GM12878 (cell line): ENCODE data around the gene TOX2. TPM values are rescaled to one million over a fixed set of nuclear protein-coding genes. Genes with fewer than 3 reads are reported as not detected.

ENCODE experiments used
- ATAC-seq: fragments of 200-7000 bp; cut with Tn5 transposase; 3 replicates; pipeline ENCODE4 v1.9.1; 2020; ENCODE audit warnings: mild to moderate bottlenecking, moderate library complexity
- BruUV-seq: library from RNA; stranded (reverse); fragments of 400-500 nt; replicated peaks from 2 replicates; lab custom pipeline; 2021; lab: Mats Ljungman, UMichigan
- CTCF ChIA-PET: fragments of 300-600 bp; sonication (Branson Sonifier 250); formaldehyde crosslinking; extraction: SDS; loops from one replicate; lab custom pipeline; 2021; ENCODE audit warnings: inconsistent platforms; lab: Yijun Ruan, JAX
- POLR2A ChIA-PET: fragments of 350-600 bp; formaldehyde crosslinking; extraction: SDS; loops from one replicate; lab custom pipeline; 2021; ENCODE audit warnings: inconsistent platforms; lab: Charles Lee
- RAD21 ChIA-PET: fragments of 300-600 bp; sonication (Branson Sonifier 250); formaldehyde crosslinking; loops from one replicate; lab custom pipeline; 2023; ENCODE audit warnings: antibody characterized with exemption; ENCODE audit not compliant: unreplicated experiment; lab: Charles Lee
- SMC1A ChIA-PET: fragments of 300-600 bp; sonication (Branson Sonifier 250); formaldehyde crosslinking; loops from one replicate; lab custom pipeline; 2023; ENCODE audit not compliant: unreplicated experiment, uncharacterized antibody; lab: Charles Lee
- DNase-seq: peaks from one replicate; pipeline ENCODE4 v3.0.0-alpha.2; 2011; ENCODE audit warnings: low read depth, low spot score
- FAIRE-seq: peaks from 3 replicates; lab custom pipeline; 2011; peaks lifted over from hg19 to GRCh38; lab: Jason Lieb, UNC
- H2AFZ ChIP-seq: 2 replicates; pipeline ENCODE4 v1.6.0; 2011; ENCODE audit warnings: low read depth, low read length, control low read depth; ENCODE audit not compliant: control insufficient read depth
- H3K27ac ChIP-seq: 2 replicates; pipeline ENCODE4 v1.5.1; 2011; ENCODE audit warnings: control low read depth; ENCODE audit not compliant: control insufficient read depth, insufficient read depth
- H3K27me3 ChIP-seq, 2 experiments: replicated peaks in 1 of 2; 2 replicates each; pipeline versions ENCODE4 v1.6.0 to v1.6.1; 2011; ENCODE audit warnings: low read length in 1 of 2; ENCODE audit not compliant: control insufficient read depth in 2 of 2, insufficient read depth in 2 of 2
- H3K36me3 ChIP-seq, 2 experiments: 2 replicates each; pipeline ENCODE4 v1.5.1; 2011; ENCODE audit warnings: low read length in 1 of 2; ENCODE audit not compliant: control insufficient read depth in 2 of 2, insufficient read depth in 2 of 2
- H3K4me1 ChIP-seq: 2 replicates; pipeline ENCODE4 v1.6.1; 2011; ENCODE audit warnings: mild to moderate bottlenecking, low read length, moderate library complexity, mixed read lengths; ENCODE audit not compliant: control insufficient read depth, insufficient read depth
- H3K4me2 ChIP-seq: 2 replicates; pipeline ENCODE4 v1.6.0; 2011; ENCODE audit warnings: control low read depth; ENCODE audit not compliant: control insufficient read depth, insufficient read depth
- H3K4me3 ChIP-seq: fragments of 200-600 bp; sonication (generic); 2 replicates; pipeline ENCODE4 v1.5.1; 2016
- H3K79me2 ChIP-seq: 2 replicates; pipeline ENCODE4 v1.6.0; 2011; ENCODE audit warnings: low read length; ENCODE audit not compliant: control insufficient read depth, insufficient read depth
- H3K9ac ChIP-seq: 2 replicates; pipeline ENCODE4 v1.8.0; 2011; ENCODE audit warnings: low read length, control low read depth, mixed read lengths; ENCODE audit not compliant: control insufficient read depth, insufficient read depth
- H3K9me3 ChIP-seq: replicated peaks from 3 replicates; pipeline ENCODE4 v1.5.1; 2011; ENCODE audit warnings: mild to moderate bottlenecking, low read length; ENCODE audit not compliant: control insufficient read depth, insufficient read depth
- H4K20me1 ChIP-seq: 2 replicates; pipeline ENCODE4 v1.6.0; 2011; ENCODE audit not compliant: control insufficient read depth, insufficient read depth
- ASH2L ChIP-seq: fragments of 300-600, 200-600 bp; sonication (generic); IDR thresholded peaks from 2 replicates; pipeline ENCODE4 v1.6.1; 2017; ENCODE audit warnings: low read depth, mild to moderate bottlenecking, borderline replicate concordance
- CREB1 ChIP-seq: IDR thresholded peaks from 2 replicates; pipeline ENCODE4 v1.6.1; 2012; ENCODE audit warnings: low read depth, mild to moderate bottlenecking, inconsistent platforms
- EGR1 ChIP-seq, 2 experiments: IDR thresholded peaks; 1 replicate in 1 of 2; 2 replicates in 1 of 2; pipeline ENCODE4 v1.6.1; 2011 to 2012; ENCODE audit warnings: low read depth in 2 of 2, low read length in 2 of 2, borderline replicate concordance in 1 of 2, mild to moderate bottlenecking in 1 of 2, moderate library complexity in 1 of 2
- IKZF1 ChIP-seq: fragments of 450-650 bp; conservative IDR thresholded peaks from 2 replicates; pipeline ENCODE4 v1.6.1; 2017; ENCODE audit warnings: antibody characterized with exemption, mild to moderate bottlenecking
- MYB ChIP-seq: fragments of 150-350 bp; IDR thresholded peaks from 2 replicates; pipeline ENCODE4 v1.6.1; 2014; ENCODE audit warnings: mild to moderate bottlenecking, low read depth, low read length, borderline replicate concordance
- PML ChIP-seq: IDR thresholded peaks from 2 replicates; pipeline ENCODE4 v1.6.1; 2012; ENCODE audit warnings: low read length, inconsistent platforms
- POLR2AphosphoS2 ChIP-seq: IDR thresholded peaks from 2 replicates; pipeline ENCODE4 v1.6.1; 2011; ENCODE audit warnings: low read depth, mild to moderate bottlenecking, low read length, improper control_type of control experiment, moderate library complexity
- SIX5 ChIP-seq: IDR thresholded peaks from 2 replicates; pipeline ENCODE4 v1.6.1; 2011; ENCODE audit warnings: mild to moderate bottlenecking, low read depth, low read length, moderate library complexity; ENCODE audit not compliant: severe bottlenecking
- SMAD5 ChIP-seq: IDR thresholded peaks from 2 replicates; pipeline ENCODE4 v1.6.1; 2016; ENCODE audit warnings: antibody characterized with exemption, low read depth
- ZNF24 ChIP-seq: fragments of 450-650 bp; IDR thresholded peaks from 2 replicates; pipeline ENCODE4 v1.6.1; 2017; ENCODE audit warnings: antibody characterized with exemption, mild to moderate bottlenecking
- WGBS: methylation state at CpG from one replicate; pipeline ENCODE4 v1.1.6; 2016; ENCODE audit warnings: low lambda C conversion rate; ENCODE audit not compliant: insufficient replicate concordance, insufficient coverage; ENCODE audit errors: missing lambda C conversion rate; 5-methylcytosine and 5-hydroxymethylcytosine counted together
- in situ Hi-C: fragments of 300-500 bp; cut with MboI; formaldehyde crosslinking; loops from 9 replicates; pipeline ENCODE4 v1.14.3; 2018; ENCODE audit warnings: mixed read lengths
- intact Hi-C: fragments of 100-400 bp; cut with micrococcal nuclease; formaldehyde crosslinking; loops from one replicate; pipeline ENCODE4 v1.14.2; 2022; ENCODE audit not compliant: unreplicated experiment
- polyA plus RNA-seq, 11 experiments: library from polyadenylated mRNA; depleted of rRNA in 4 of 11; unstranded in 6 of 11; stranded (reverse) in 5 of 11; fragments of >200 nt; fragmentation: Nextera tagmentation in 4 of 11; fragmentation: Illumina TruSeq in 1 of 11; extraction: Ambion mirVana in 4 of 11; extraction: Trizol in 1 of 11; gene quantifications; 1 replicate in 1 of 11; 2 replicates in 10 of 11; pipeline versions ENCODE4 v1.2.1 to v1.2.3, GENCODE V29; 2011 to 2016; ENCODE audit warnings: inconsistent platforms in 2 of 11, missing spikeins in 2 of 11, low read depth in 1 of 11
- total RNA-seq, 4 experiments: library from RNA; depleted of rRNA in 3 of 4; stranded (reverse); fragments of >200 nt in 3 of 4; fragmentation: Illumina TruSeq in 1 of 4; extraction: Trizol in 1 of 4; gene quantifications; 2 replicates each; pipeline versions ENCODE4 v1.2.1 to v1.2.3, GENCODE V29; 2013 to 2021
- TF ChIP-seq, protein P1 (sequence below): fragments of 450-650 bp; formaldehyde crosslinking; IDR thresholded peaks from 2 replicates; pipeline ENCODE4 v1.4.0; 2022; ENCODE audit warnings: mild to moderate bottlenecking, moderate library complexity
- TF ChIP-seq, protein P2 (sequence below): fragments of 450-650 bp; IDR thresholded peaks from 2 replicates; pipeline ENCODE4 v1.6.1; 2018; ENCODE audit warnings: mild to moderate bottlenecking, low read depth, moderate library complexity; ENCODE audit not compliant: partially characterized antibody
- TF ChIP-seq, protein P3 (sequence below): fragments of 450-650 bp; IDR thresholded peaks from 2 replicates; pipeline ENCODE4 v1.6.1; 2017; ENCODE audit warnings: mild to moderate bottlenecking, low read depth, inconsistent platforms; ENCODE audit not compliant: poor library complexity, severe bottlenecking

TOX2 gene
- total and polyA plus RNA-seq, 10 of the 15 experiments (the other 5 are each of a cell fraction or from before 2014, with no cell fraction given): 2.6 to 40.5 (median 7.9) TPM

DNA sequence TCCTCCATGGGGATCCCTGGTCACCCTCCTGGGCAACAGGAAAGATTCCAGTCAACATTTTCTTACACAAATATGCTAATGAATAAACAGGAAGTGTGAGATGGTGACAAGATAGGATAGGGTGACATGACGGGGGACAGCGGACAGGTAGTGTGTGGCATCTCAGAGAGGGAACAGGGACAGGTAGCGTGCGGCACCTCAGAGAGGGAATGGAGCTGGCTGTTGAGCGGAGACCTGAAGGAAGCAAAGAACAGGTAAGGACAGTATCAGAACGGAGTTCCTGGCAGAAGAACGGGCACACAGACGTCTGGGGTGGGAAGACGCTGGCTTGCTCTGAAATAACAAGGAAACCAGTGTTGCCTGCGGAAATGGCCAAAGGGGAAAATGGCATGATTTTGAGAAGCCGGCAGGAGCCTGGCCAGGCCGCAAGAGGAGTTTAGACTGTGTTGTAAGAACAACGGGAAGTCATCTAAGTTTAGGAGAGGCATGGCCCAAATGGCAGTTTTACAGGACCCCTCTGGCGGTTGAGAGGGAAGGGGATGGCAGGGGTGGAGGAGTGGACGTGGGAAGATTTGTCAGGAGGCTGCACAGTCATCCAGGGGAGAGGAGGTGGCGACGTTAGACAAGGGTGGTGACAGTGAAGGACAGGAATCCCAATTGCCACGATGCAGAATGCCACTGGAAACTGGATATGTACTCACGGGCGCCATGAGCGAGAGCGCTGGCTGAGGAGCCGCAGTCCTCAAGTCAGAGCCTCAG lies 160.7 kb downstream of the TOX2 start:
- POLR2A ChIA-PET: no interaction called here
- no peak overlapping the region for H2AFZ ChIP-seq
- no peak for TF ChIP-seq MYB
- TF ChIP-seq ASH2L: no peak
- TF ChIP-seq, protein P1, sequence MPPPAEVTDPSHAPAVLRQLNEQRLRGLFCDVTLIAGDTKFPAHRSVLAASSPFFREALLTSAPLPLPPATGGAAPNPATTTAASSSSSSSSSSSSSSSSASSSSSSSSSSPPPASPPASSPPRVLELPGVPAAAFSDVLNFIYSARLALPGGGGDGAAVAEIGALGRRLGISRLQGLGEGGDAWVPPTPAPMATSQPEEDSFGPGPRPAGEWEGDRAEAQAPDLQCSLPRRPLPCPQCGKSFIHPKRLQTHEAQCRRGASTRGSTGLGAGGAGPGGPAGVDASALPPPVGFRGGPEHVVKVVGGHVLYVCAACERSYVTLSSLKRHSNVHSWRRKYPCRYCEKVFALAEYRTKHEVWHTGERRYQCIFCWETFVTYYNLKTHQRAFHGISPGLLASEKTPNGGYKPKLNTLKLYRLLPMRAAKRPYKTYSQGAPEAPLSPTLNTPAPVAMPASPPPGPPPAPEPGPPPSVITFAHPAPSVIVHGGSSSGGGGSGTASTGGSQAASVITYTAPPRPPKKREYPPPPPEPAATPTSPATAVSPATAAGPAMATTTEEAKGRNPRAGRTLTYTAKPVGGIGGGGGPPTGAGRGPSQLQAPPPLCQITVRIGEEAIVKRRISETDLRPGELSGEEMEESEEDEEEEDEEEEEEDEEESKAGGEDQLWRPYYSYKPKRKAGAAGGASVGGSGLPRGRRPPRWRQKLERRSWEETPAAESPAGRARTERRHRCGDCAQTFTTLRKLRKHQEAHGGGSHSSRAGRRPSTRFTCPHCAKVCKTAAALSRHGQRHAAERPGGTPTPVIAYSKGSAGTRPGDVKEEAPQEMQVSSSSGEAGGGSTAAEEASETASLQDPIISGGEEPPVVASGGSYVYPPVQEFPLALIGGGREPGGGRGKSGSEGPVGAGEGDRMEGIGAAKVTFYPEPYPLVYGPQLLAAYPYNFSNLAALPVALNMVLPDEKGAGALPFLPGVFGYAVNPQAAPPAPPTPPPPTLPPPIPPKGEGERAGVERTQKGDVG (CRISPR knock-in tag): no peak
- TF ChIP-seq CREB1: no peak
- TF ChIP-seq, protein P2, sequence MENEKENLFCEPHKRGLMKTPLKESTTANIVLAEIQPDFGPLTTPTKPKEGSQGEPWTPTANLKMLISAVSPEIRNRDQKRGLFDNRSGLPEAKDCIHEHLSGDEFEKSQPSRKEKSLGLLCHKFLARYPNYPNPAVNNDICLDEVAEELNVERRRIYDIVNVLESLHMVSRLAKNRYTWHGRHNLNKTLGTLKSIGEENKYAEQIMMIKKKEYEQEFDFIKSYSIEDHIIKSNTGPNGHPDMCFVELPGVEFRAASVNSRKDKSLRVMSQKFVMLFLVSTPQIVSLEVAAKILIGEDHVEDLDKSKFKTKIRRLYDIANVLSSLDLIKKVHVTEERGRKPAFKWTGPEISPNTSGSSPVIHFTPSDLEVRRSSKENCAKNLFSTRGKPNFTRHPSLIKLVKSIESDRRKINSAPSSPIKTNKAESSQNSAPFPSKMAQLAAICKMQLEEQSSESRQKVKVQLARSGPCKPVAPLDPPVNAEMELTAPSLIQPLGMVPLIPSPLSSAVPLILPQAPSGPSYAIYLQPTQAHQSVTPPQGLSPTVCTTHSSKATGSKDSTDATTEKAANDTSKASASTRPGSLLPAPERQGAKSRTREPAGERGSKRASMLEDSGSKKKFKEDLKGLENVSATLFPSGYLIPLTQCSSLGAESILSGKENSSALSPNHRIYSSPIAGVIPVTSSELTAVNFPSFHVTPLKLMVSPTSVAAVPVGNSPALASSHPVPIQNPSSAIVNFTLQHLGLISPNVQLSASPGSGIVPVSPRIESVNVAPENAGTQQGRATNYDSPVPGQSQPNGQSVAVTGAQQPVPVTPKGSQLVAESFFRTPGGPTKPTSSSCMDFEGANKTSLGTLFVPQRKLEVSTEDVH: no peak
- TF ChIP-seq ZNF24: no peak
- TF ChIP-seq, protein P3, sequence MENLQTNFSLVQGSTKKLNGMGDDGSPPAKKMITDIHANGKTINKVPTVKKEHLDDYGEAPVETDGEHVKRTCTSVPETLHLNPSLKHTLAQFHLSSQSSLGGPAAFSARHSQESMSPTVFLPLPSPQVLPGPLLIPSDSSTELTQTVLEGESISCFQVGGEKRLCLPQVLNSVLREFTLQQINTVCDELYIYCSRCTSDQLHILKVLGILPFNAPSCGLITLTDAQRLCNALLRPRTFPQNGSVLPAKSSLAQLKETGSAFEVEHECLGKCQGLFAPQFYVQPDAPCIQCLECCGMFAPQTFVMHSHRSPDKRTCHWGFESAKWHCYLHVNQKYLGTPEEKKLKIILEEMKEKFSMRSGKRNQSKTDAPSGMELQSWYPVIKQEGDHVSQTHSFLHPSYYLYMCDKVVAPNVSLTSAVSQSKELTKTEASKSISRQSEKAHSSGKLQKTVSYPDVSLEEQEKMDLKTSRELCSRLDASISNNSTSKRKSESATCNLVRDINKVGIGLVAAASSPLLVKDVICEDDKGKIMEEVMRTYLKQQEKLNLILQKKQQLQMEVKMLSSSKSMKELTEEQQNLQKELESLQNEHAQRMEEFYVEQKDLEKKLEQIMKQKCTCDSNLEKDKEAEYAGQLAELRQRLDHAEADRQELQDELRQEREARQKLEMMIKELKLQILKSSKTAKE: no peak
- no peak for TF ChIP-seq POLR2AphosphoS2
- TF ChIP-seq IKZF1: no peak
- no peak for TF ChIP-seq SMAD5
- TF ChIP-seq SIX5: no peak
- no peak for TF ChIP-seq PML
- no peak for TF ChIP-seq EGR1 (IDR thresholded peaks at IDR 0.05; ENCODE audit: borderline replicate concordance in 1 of 2, low read depth in 2 of 2, low read length in 2 of 2)

More for the DNA sequence above, 160.7 kb downstream of the TOX2 start:
- CTCF ChIA-PET: interaction anchor here (0.8 to 16.0 kb wide), 6 partner anchors 11 to 338 kb away, joined by 3 to 223 read pairs (median 4); no protein-coding TSS in a partner anchor
- FAIRE-seq (no peak), ATAC-seq (no peak), DNase-seq (no peak)
- intact Hi-C loops (no loop called here), in situ Hi-C loops (no loop called here)
- no peak overlapping the region for H3K9ac ChIP-seq
- no peak overlapping the region for H3K4me3 ChIP-seq
- no peaks in the 10 kb centered on the region for H4K20me1 ChIP-seq
- no TSS peak for BruUV-seq
- H3K36me3 ChIP-seq: no peaks in the 10 kb centered on the region
- RAD21 ChIA-PET: interaction anchor here (1.0 to 10.1 kb wide), 5 partner anchors 30 to 338 kb away, joined by 3 to 182 read pairs (median 4); no protein-coding TSS in a partner anchor
- H3K27me3 ChIP-seq: no peaks in the 10 kb centered on the region
- peaks cover 4% of the 10 kb centered on the region; the same call in 1 of the 2 replicates for H3K4me1 ChIP-seq
- no peak overlapping the region for H3K27ac ChIP-seq
- H3K9me3 ChIP-seq: no peaks in the 10 kb centered on the region
- no peak overlapping the region for H3K4me2 ChIP-seq
- WGBS: 88% methylated on average over 21 of the region's 23 CpGs
- H3K79me2 ChIP-seq: no peaks in the 10 kb centered on the region
- SMC1A ChIA-PET: interaction anchor here (1.0 to 9.8 kb wide), 3 partner anchors 18 to 325 kb away, joined by 4 to 67 read pairs (median 5); no protein-coding TSS in a partner anchor
